GM12892 (cell line): ENCODE results near the gene LDB3.

Experiments used
- POLR2A ChIP-seq: IDR thresholded peaks from 2 replicates; pipeline ENCODE4 v1.6.1; 2011; ENCODE audit warnings: low read depth, low read length, control low read depth
- POLR2AphosphoS5 ChIP-seq: IDR thresholded peaks from 2 replicates; pipeline ENCODE4 v1.6.1; 2011; ENCODE audit warnings: low read depth, low read length, control low read depth
- TAF1 ChIP-seq: IDR thresholded peaks from 2 replicates; pipeline ENCODE4 v1.6.1; 2011; ENCODE audit warnings: low read depth, mild to moderate bottlenecking, control low read depth, low read length, borderline replicate concordance

DNA sequence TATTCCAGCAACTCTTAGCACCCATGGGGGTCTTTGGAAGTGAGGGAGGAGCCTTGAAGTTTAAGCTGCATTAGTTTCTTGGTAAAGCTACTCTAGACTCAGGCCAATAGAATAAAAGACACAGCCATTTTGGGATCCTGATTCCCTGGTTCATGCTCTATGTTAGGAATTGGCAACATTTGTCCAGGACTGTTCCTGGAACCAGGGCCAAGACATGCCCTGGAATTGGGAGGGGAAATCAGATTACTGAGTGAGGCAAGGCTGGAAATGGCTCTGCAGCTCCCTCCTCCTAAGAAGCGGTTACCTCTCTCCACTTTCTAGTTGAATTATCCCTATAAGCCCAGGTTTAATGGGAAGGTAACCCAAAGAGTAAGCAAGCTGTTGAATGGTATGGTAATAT lies 73.9 kb downstream of the LDB3 start:
- no peak for TF ChIP-seq POLR2AphosphoS5
- no peak for TF ChIP-seq TAF1
- TF ChIP-seq POLR2A: no peak
